HG03039 (cell line): ENCODE data around the gene HOXC11.

ENCODE experiments used
- ATAC-seq: cut with Tn5 transposase; IDR thresholded peaks from one replicate; pipeline ENCODE4 v1.9.1; 2021; ENCODE audit warnings: mild to moderate bottlenecking, moderate library complexity; ENCODE audit not compliant: unreplicated experiment

HOXC11 gene

DNA sequence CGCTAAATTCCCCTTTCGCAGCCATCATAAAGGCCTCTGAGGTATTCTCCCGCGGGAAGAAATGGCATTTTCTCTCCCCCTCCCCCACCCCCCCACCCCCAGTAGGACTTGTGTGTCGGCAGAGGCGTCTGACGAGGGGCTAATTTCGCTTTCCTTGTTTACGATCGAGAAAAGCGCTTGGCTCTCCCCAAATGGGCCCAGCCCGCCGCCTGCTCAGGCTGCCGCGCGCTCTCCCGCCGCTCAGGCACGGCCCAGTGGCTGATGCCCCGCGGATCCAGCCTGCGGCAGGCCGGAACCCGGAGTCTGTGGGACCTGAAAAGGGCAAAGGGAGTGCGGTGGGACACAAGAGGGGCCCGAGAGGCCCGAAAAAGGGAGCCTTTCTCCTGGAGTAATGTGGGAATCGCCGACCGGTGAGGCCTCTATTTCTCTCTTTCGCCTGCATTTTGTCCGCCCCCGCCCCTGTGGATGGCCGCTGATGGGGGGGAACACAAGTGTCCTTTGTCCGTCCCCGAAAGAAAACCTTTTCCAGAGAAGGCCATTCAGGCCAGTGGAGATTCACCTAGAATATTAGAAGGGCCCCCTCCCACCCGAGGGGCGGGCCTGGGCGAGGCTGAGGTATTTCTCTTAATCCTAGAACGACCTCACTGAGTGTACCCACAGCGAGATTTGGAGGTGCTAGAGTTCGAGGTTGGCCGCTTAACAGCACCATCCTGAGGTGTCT is 46.3 kb downstream of the HOXC11 start:
- no peak for ATAC-seq

- no peak for ATAC-seq
These were observed 47.1 kb downstream of the HOXC11 start for GRCh38 chr12:54019924-54020590.

GRCh38 chr12:54020591-54021405 is 47.9 kb downstream of the HOXC11 start:
- no peak for ATAC-seq

DNA sequence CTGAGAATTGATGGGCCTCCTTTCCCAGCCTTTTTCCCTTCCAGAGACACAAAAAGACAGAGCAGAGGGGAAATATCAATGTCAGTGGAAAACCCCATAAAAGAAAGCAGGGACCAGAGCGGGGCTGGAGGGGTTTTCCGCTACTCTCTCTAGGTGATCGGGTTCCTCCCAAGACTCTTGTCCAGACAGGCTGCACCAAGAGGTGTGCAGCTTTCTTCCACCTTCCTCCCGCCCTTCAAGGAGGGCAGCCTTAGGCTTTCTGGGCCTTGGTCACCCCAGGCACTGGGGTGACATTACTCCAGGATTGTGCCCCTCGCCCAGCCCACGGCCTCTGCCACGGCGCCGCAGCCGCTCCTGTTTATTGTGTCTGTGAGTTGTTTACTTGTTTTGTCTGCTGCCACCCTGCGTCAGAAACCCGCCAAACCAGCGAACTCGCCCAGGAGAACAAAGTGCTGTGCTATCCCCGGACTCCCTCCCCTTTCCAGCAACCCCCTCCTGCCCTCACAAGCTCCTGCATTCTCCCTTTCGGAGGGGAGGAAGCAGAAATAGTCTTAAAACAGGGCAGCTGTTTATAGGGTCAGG is 48.6 kb downstream of the HOXC11 start:
- no peak for ATAC-seq

- no peak for ATAC-seq
These were observed 50.3 kb downstream of the HOXC11 start for GRCh38 chr12:54022960-54023884.

GRCh38 chr12:54024127-54024526 is 51.2 kb downstream of the HOXC11 start:
- no peak for ATAC-seq

DNA sequence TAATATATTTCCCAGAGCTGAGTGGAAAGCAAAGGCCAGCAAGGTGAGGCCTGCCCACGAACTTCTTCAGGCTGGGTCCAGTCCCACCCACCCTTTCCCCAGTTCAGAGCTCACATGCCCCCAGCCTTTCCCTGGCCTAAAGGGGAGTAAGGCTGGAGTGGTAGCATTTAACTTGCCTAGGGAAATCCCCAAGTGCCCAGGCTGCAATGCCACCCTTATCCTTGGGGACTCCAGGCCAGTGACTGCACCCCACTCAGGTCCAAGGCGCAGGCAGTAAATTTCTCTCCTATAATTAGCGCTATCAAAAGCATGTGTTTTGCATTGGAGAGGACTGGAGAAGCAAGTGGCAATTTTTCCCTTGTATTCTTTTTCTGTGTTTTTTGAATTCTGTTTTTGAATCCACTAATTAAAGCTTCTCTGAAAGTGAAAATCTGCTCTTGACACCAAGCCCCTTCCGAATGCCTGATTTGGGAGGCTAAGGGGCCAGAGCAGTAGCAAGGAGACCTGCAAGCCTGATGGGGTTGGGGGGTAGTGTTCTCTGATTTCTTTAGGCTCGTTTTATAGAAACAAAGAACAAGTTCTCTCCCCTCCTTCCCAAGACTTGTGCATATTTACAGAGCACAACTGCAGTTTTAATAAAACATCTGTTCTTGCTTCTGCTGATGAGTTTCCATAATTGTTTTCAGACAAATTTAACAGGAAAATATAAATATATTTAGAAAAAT is 51.8 kb downstream of the HOXC11 start:
- no peak for ATAC-seq

- ATAC-seq = no peak
These were observed 52.8 kb downstream of the HOXC11 start for GRCh38 chr12:54025499-54026405.

DNA sequence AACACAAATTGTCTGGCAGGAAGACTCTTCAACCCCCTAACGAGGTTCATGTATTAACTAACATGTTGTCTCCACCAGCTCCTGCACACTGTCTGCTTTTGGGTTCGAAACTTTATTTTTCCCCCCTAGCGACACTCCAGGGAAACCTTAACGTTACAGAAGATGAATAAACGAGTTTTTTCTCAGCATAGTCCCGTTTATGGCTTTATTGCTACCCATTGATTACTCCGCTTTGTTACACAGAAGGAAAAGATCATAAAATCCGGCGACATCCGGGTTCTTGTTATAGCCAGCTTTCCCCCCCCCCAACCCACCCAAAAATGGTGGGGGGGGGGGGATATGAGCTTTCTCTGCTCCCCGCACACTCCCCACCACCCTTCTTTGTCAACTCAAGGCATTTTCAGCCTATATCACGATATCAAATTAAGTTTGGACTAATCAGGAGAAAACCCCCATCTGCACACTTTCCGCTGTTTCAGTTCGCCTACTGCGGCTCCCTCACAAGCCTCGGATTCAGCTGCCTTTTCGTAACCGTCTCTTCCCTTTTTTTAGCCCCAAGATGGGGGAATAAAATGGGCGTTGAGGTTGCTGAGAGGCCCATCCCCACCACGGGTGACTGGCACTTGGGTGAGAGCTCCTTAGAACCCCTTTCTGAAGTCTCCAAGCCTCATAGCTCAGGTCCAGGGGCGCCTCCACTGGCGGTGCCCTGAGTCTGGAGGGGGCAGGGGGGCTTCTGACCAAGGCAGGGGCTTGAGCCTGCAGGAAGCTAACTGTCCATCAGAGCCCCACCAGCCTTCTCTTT is 53.9 kb downstream of the HOXC11 start:
- no peak for ATAC-seq
